Suprapubic skin (tissue), 4 donors: ENCODE measurements around the gene SCIN. TPM values are rescaled to one million over a fixed set of nuclear protein-coding genes. Genes with fewer than 3 reads are reported as not detected.
"Not testable (repeated sequence)": the region's sequence is repeated elsewhere in the genome, so short reads cannot be mapped to it uniquely, and the experiment has no call there.

Source experiments
- DNase-seq, 2 donors: peaks; one replicate each; pipeline ENCODE4 v3.0.0-alpha.2; 2019; ENCODE audit warnings: low spot score in 2 of 2
- H3K27ac ChIP-seq: fragments of 200-600 bp; sonication (generic); one replicate; pipeline ENCODE4 v1.5.1; 2019
- H3K27me3 ChIP-seq: fragments of 200-600 bp; sonication (generic); one replicate; pipeline ENCODE4 v1.5.1; 2019
- H3K36me3 ChIP-seq: fragments of 200-600 bp; sonication (generic); one replicate; pipeline ENCODE4 v1.5.1; 2019
- H3K4me1 ChIP-seq: fragments of 200-600 bp; sonication (generic); one replicate; pipeline ENCODE4 v1.5.1; 2019
- H3K4me3 ChIP-seq: fragments of 200-600 bp; sonication (generic); one replicate; pipeline ENCODE4 v1.5.1; 2019; ENCODE audit warnings: mild to moderate bottlenecking
- H3K9me3 ChIP-seq: fragments of 200-600 bp; sonication (generic); one replicate; pipeline ENCODE4 v1.5.1; 2019
- CTCF ChIP-seq, 2 donors: fragments of 200-600 bp in 1 of 2; fragments of 450-650 bp in 1 of 2; sonication (generic) in 1 of 2; IDR thresholded peaks; one replicate each; pipeline ENCODE4 v1.5.1; 2016 to 2019; ENCODE audit warnings: antibody characterized with exemption in 2 of 2, mild to moderate bottlenecking in 1 of 2, moderate library complexity in 1 of 2
- EP300 ChIP-seq: sonication (generic); formaldehyde crosslinking; IDR thresholded peaks from one replicate; pipeline ENCODE4 v1.6.1; 2017; ENCODE audit warnings: antibody characterized with exemption
- POLR2A ChIP-seq, 2 donors: fragments of 450-650 bp; IDR thresholded peaks; one replicate each; pipeline ENCODE4 v1.6.1; 2017; ENCODE audit warnings: antibody characterized with exemption in 2 of 2, mild to moderate bottlenecking in 2 of 2, moderate library complexity in 2 of 2
- POLR2AphosphoS5 ChIP-seq, 3 donors: sonication (generic); formaldehyde crosslinking; IDR thresholded peaks; one replicate each; pipeline ENCODE4 v1.6.1; 2017; ENCODE audit warnings: antibody characterized with exemption in 3 of 3
- WGBS: methylation state at CpG from one replicate; pipeline ENCODE4 v1.1.5; 2018; 5-methylcytosine and 5-hydroxymethylcytosine counted together
- total RNA-seq, 4 donors: library from RNA; depleted of rRNA; stranded (reverse); fragments of >200 nt; gene quantifications; one replicate each; pipeline ENCODE4 v1.1.0, GENCODE V29; 2016

SCIN gene
- total RNA-seq, 4 donors from 2014 or later = 3.1 to 4.9 (median 3.8) TPM

GRCh38 chr7:12648704-12649261 lies 78.3 kb downstream of the SCIN start:
- Histone ChIP-seq H3K9me3 (no peaks in the 10 kb centered on the region), H3K27me3 (no peaks in the 10 kb centered on the region), H3K36me3 (no peaks in the 10 kb centered on the region), H3K4me1 (no peaks in the 10 kb centered on the region), H3K4me3 (no peak overlapping the region), H3K27ac (no peak overlapping the region)
- TF ChIP-seq EP300 (no peak), POLR2A (IDR thresholded peaks at IDR 0.05) (no peak), CTCF (IDR thresholded peaks at IDR 0.05) (no peak), POLR2AphosphoS5 (IDR thresholded peaks at IDR 0.05) (no peak)
- WGBS = 78% methylated on average over 4 of the region's 4 CpGs
- DNase-seq = no peak

- no peaks in the 10 kb centered on the region for H3K36me3 ChIP-seq
- H3K9me3 ChIP-seq = no peaks in the 10 kb centered on the region
- no peak for TF ChIP-seq POLR2A (IDR thresholded peaks at IDR 0.05)
- no peaks in the 10 kb centered on the region for H3K27me3 ChIP-seq
- no peaks in the 10 kb centered on the region for H3K4me1 ChIP-seq
- H3K4me3 ChIP-seq = no peak overlapping the region
- no peak overlapping the region for H3K27ac ChIP-seq
- DNase-seq = no peak
Measured at GRCh38 chr7:12649348-12649747, 78.8 kb downstream of the SCIN start.

- H3K27ac ChIP-seq = no peak overlapping the region
- WGBS = 88% methylated on average over 2 of the region's 2 CpGs
- H3K4me1 ChIP-seq = no peaks in the 10 kb centered on the region
- H3K9me3 ChIP-seq = no peaks in the 10 kb centered on the region
- H3K36me3 ChIP-seq = no peaks in the 10 kb centered on the region
- H3K4me3 ChIP-seq = no peak overlapping the region
- no peaks in the 10 kb centered on the region for H3K27me3 ChIP-seq
- no peak for TF ChIP-seq CTCF (IDR thresholded peaks at IDR 0.05)
- TF ChIP-seq POLR2A (IDR thresholded peaks at IDR 0.05) = no peak
- TF ChIP-seq EP300 = no peak
- no peak for TF ChIP-seq POLR2AphosphoS5 (IDR thresholded peaks at IDR 0.05)
- no peak for DNase-seq
Measured at GRCh38 chr7:12650080-12650479, 79.6 kb downstream of the SCIN start.

GRCh38 chr7:12653110-12653509 lies 82.6 kb downstream of the SCIN start:
- Histone ChIP-seq H3K4me3 (no peak overlapping the region), H3K36me3 (no peaks in the 10 kb centered on the region), H3K27ac (no peak overlapping the region), H3K9me3 (no peaks in the 10 kb centered on the region), H3K27me3 (no peaks in the 10 kb centered on the region), H3K4me1 (no peaks in the 10 kb centered on the region)
- WGBS = 55% methylated on average over 3 of the region's 3 CpGs
- DNase-seq = no peak
- no peak for TF ChIP-seq CTCF (IDR thresholded peaks at IDR 0.05)
- no peak for TF ChIP-seq EP300
- TF ChIP-seq POLR2AphosphoS5 (IDR thresholded peaks at IDR 0.05) = no peak
- no peak for TF ChIP-seq POLR2A (IDR thresholded peaks at IDR 0.05)

- no peaks in the 10 kb centered on the region for H3K9me3 ChIP-seq
- H3K36me3 ChIP-seq = no peaks in the 10 kb centered on the region
- H3K4me3 ChIP-seq = no peak overlapping the region
- H3K4me1 ChIP-seq = no peaks in the 10 kb centered on the region
- DNase-seq = no peak
- WGBS = 48% methylated on average over 2 of the region's 2 CpGs
- no peaks in the 10 kb centered on the region for H3K27me3 ChIP-seq
- no peak overlapping the region for H3K27ac ChIP-seq
- TF ChIP-seq POLR2A (IDR thresholded peaks at IDR 0.05) (no peak), EP300 (no peak), POLR2AphosphoS5 (IDR thresholded peaks at IDR 0.05) (no peak), CTCF (IDR thresholded peaks at IDR 0.05) (no peak)
Measured at GRCh38 chr7:12653518-12653917, 83.0 kb downstream of the SCIN start.

GRCh38 chr7:12655161-12655560 lies 84.6 kb downstream of the SCIN start:
- no peak for DNase-seq
- no peaks in the 10 kb centered on the region for H3K36me3 ChIP-seq
- no peaks in the 10 kb centered on the region for H3K27me3 ChIP-seq
- no peak overlapping the region for H3K27ac ChIP-seq
- no peaks in the 10 kb centered on the region for H3K9me3 ChIP-seq
- no peaks in the 10 kb centered on the region for H3K4me1 ChIP-seq
- WGBS = 95% methylated on average over 2 of the region's 2 CpGs
- no peak overlapping the region for H3K4me3 ChIP-seq
- TF ChIP-seq POLR2AphosphoS5 (IDR thresholded peaks at IDR 0.05) = no peak
- no peak for TF ChIP-seq CTCF (IDR thresholded peaks at IDR 0.05)
- no peak for TF ChIP-seq EP300
- TF ChIP-seq POLR2A (IDR thresholded peaks at IDR 0.05) = no peak

GRCh38 chr7:12660423-12660822 lies 89.9 kb downstream of the SCIN start:
- H3K36me3 ChIP-seq, H3K9me3 ChIP-seq, H3K4me1 ChIP-seq, DNase-seq, H3K27ac ChIP-seq, H3K27me3 ChIP-seq, H3K4me3 ChIP-seq: not testable (repeated sequence)
- 84% methylated on average over 8 of the region's 8 CpGs for whole genome bisulfite sequencing

- not testable (repeated sequence) for H3K9me3 ChIP-seq, H3K36me3 ChIP-seq, H3K4me1 ChIP-seq, H3K27ac ChIP-seq, H3K4me3 ChIP-seq, DNase-seq, H3K27me3 ChIP-seq
- 83% methylated on average over 3 of the region's 3 CpGs for WGBS
Measured at GRCh38 chr7:12660986-12661385, 90.5 kb downstream of the SCIN start.
